Inferior parietal cortex (tissue), 1 donor: ENCODE measurements around the gene PACS1.
"Not testable (repeated sequence)": the region's sequence is repeated elsewhere in the genome, so short reads cannot be mapped to it uniquely, and the experiment has no call there.

Experiments used
- DNase-seq: peaks from one replicate; pipeline ENCODE4 v3.0.0-alpha.2; 2016; ENCODE audit errors: extremely low spot score

PACS1 gene

DNA sequence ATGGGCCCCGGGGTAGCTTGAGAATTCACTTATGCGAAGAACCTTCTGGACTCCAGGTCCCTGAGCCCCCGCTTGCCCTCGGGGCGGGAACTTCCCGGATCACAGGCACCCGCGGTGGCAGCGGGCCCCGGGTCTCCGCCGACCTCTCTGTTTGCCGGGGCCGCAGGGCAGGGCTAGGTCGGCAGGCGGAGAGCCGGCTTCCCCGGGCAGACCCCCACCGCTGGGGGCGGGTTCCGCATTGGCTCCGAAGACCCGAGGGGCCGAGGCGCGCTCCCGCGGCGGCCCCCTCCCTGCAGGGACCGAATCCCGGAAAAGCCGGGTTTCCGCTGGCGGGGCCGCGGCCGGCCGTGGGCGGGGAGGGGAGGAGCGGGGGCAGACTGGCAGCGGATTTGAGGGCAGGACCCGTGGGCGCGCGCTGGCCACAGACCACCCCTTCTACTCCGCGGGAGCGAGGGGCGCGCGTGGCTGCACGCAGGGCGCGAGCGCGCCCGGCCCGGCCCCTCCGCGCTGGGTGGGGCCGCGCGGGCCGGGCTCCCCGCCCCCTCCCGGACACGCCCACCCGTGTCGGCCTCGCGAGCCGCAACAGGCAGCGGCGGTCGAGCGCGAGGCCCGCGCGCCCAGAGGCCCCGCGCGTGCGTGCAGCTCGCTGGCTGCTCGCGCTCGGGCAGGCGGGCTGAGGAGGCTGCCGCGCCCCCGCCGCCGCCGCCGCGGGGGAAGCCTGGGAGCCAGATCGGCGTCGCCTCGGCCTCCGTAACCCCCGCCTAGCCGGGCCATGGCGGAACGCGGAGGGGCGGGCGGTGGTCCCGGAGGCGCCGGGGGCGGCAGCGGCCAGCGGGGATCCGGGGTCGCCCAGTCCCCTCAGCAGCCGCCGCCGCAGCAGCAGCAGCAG, at the start of gene PACS1:
PACS1 (plus strand) TSS at position 558 of the 889 bp plus-strand sequence; CDS start at position 773, 215 bp downstream.
- DNase-seq, result peak; percentile 54

DNA sequence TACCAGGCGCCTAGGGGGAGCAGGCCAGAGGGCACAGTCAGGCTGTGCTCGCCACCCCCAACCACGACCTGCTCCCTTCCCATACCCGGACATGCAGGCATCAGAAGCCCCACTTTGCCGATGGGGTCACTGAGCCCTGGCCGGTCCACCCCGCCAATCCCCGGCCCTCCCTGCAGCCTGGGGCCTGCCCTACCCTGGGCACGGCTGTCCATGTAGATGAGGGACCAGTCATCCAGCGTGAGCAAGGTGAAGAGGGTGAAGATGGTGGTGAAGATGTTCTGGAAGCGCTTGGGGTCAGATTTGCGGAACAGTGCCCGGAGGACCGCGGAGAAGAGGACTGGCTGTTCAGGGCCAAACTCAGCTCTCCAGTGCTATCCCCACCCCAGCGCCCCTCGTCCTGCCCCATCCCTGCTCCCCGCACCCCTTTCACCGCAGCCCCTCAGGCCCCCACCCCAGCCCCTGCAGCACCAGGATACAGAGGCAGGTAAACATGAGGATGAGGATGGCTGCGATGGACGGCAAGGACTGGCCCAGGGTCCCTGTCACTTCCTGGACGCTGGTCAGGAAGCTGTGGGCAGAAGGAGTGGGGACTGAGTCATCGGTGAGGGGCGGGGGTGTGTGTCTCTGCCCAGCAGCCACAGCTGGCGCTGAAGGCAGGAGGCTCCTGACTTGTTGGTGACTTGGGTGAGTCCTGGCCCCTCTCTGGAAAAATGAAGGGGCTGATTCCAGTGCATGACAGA, 49.3 kb upstream of the PACS1 start:
- no peak for DNase-seq

DNA sequence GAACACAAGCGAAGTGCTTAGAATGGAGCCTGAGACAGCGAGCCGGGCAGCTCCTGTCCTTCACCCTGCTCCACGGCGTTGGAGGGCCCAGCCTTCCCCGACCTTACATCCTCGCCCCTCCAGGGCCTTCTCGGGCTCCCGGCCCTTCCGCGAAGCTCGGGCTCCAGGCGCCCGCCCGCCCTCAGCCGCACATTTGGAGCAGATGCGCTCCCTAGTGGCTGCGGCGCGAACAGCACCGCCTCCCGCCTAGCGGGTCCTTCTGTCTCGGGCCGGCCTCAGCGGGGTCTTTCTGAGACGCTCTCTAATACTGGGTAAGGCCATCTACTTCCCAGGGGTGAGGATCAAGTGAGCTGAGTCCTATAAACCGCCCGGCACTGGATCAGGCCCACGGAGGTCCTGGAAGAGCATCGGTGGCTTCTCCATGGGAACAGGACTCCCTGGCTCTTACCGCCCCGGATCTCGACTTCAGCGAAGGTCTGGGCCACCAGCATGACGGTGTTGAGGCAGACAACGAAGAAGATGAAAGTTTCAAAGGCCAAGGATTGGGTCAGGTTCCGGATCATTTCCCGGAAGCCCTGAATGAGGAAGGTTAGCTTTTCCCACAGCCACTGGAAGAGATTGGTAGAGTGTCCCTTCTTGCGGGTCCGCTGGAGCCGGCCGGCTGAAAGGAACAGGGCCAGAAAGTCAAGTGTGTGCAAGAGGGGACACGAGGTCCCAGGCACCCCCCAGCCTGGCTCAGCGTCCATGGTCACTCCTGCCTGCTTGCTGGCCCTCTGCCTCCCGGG, 47.5 kb upstream of the PACS1 start:
- peak; percentile 64 for DNase-seq

DNA sequence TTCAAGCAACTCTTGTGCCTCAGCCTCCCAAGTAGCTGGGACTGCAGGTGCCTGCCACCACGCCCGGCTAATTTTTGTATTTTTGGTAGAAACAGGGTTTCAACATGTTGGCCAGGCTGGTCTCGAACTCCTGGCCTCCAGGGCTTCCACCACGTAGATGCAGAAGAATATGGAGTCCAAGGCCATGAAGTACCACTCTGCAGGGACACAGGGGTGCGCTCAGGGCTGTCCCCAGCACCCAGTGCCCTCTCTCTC, 47.0 kb upstream of the PACS1 start:
- DNase-seq, result not testable (repeated sequence)

GRCh38 chr11:66026017-66026529, 44.0 kb upstream of the PACS1 start, which contains the start of gene CATSPER1:
CATSPER1 (minus strand) TSS chr11:66026479; CDS start chr11:66026379, 100 bp downstream.
- no peak for DNase-seq

GRCh38 chr11:66032957-66033735, 36.9 kb upstream of the PACS1 start:
- DNase-seq, result no peak

- DNase-seq, result no peak
Observed at GRCh38 chr11:66035653-66036333, 34.3 kb upstream of the PACS1 start.

DNA sequence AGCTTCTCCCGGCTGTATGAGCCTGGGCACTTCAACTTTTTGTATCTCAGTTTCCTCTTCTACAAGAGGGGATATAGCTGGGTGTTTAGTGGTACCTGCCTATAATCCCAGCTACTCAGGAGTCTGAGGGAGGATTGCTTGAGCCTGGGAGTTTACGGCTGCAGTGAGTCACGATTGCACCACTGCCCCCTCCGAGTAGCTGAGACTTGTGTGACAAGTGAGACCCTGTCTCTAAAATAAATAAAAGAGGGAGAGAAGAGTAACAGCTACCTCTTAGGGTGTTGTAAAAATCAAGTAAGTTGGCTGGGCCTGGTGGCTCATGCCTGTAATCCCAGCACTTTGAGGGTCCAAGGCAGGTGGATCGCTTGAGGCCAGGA, 33.8 kb upstream of the PACS1 start:
- no peak for DNase-seq

GRCh38 chr11:66037327-66037726, 32.7 kb upstream of the PACS1 start:
- no peak for DNase-seq

DNA sequence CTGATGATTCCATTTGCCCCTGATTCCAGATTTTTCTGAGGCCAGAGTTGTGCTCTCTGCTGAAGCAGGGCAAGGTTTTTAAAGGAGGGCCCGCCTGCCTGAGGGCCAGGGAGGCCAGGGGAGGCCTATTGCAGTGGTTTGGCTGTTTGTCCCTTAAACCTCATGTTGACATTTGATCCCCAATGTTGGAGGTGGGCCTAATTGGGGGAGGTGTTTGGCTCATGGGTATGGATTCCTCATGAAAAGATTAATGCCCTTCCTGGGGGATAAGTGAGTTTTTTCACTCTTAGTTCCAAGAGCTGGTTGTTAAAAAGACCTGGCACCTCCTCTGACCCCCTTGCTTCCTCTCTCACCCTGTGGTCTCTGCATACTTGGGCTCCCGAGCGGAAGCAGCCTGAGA, 30.3 kb upstream of the PACS1 start:
- DNase-seq, result no peak

- DNase-seq, result no peak
Observed at GRCh38 chr11:66042227-66042995, 27.7 kb upstream of the PACS1 start.

DNA sequence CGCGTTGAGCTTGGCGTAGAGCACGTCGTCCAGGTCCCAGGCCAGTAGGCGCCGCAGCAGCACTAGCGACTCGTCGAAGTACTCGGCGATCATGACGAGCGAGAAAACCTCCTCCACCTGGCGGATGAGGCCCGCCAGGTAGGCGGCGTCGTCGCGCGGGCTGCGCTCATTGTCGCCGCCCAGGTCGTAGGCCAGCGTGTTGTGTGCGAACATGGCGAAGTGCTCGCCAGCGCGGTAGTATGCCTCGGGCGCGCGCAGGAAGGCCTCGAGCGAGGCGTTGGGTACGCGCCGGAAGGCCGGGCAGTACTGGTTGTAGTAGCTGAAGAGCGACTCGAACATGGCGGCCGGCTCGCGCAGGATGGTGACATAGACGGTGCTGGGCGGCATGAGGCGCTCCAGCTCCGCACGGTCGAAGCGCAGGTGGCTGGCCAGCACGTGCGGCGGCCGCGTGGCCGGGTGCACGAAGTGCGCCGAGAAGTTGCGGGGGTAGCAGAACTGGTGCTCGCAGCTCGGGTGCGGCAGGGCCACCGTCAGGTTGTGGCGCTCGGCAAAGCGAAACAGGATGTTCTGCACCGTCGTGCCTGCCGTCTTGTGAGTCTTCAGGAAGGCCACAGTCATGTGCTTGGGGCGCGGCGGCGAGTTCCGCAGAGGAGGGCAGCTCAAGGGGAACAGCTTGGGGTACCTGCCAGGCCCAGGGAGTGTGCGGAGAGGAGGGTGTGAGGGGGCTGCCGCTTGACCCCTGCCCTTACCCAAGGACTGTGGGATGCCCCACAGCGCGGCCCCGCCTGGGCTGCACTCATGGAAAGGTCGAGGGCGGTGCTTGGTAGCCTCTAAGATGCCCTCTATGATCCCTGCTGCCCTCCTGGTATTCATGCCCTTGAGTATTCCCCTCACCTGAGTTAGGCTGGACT, 26.8 kb upstream of the PACS1 start:
- DNase-seq, result no peak

GRCh38 chr11:66044757-66045156, 25.3 kb upstream of the PACS1 start:
- no peak for DNase-seq

DNA sequence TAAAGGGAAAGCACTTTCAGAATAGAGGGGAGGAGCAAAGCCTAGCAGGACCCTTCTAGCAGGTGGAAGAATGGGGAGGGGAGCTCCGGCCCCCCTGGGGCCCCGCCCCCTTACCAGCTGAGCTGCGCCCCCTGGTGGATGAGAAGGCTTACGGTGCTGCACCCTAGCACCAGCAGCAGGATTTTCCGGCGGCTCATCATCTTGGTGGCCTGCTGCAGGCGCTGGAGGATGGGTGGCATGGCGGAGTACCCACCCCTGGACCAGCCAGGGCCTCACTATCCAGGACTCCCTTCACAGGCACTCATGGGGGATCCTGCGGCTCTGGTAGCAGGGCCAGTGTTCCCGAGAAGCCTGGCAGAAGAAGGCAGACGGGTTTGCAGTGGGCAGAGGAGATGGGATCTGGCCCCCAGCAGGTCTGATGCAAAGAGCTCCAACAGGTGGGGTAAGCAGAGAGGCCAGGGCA, 24.9 kb upstream of the PACS1 start:
- peak; percentile 82 for DNase-seq

GRCh38 chr11:66046901-66047300, 23.2 kb upstream of the PACS1 start:
- no peak for DNase-seq

GRCh38 chr11:66047541-66048365, 22.3 kb upstream of the PACS1 start:
- no peak for DNase-seq

DNA sequence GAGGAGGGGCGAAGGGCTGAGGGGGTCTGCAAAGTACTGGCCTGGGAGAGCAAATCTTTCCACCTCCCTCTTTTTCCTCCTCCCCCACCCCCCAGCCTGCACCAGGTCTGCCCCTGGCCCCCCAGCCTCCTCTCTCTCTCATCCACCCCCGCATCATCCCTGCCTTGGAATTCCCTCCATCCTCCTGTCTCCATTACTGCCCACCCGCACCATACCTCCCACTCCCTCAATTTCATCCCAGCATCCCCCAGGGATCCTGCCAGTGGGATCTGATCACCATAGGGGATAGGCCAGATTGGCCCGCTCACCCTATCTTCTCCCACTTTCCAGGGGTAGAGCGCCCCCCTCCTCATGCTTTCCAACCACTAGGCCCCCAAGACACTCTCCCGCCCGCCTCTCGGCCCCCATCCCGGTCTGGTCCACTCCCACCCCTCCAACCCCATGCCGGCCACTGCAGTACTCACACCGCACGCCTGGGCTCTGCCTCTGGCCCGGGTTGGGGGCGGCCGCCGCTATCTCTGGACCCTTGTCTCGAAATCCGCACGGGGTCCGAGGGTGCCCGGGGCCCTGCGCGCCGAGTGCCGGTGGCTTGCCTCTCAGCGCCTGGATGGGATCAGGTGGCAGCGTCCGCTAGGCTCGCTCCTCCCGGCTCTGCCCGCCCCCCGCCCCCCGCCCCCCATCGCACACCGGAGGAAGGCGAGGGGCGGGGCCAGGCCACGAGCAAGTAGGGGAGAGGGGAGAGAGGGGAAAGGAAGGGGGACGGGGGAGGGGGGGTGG, 21.3 kb upstream of the PACS1 start, which contains the start of gene GAL3ST3:
GAL3ST3 (minus strand) TSS at position 615 of the 777 bp plus-strand sequence. CDS start 3,746 bp downstream, outside the sequence.
- no peak for DNase-seq
